WTC11 (cell line): ENCODE measurements around the gene HSPA6. TPM values are rescaled to one million over a fixed set of nuclear protein-coding genes. Genes with fewer than 3 reads are reported as not detected.

ENCODE experiments used
- ATAC-seq: fragments of 200-7000 bp; cut with Tn5 transposase; 2 replicates; pipeline ENCODE4 v1.10.0; 2021; ENCODE audit warnings: mild to moderate bottlenecking, moderate library complexity
- CTCF ChIA-PET: fragments of 300-600 bp; sonication (Branson Sonifier 250); formaldehyde crosslinking; loops from one replicate; lab custom pipeline; 2021; ENCODE audit warnings: antibody characterized with exemption; lab: Charles Lee
- POLR2A ChIA-PET: fragments of 350-600 bp; sonication (Branson Sonifier 250); formaldehyde crosslinking; loops from one replicate; lab custom pipeline; 2021; ENCODE audit warnings: antibody characterized with exemption; lab: Charles Lee
- DNase-seq: peaks from one replicate; pipeline ENCODE4 v3.0.0; 2021; ENCODE audit warnings: low spot score
- H3K27ac Mint-ChIP-seq: 2 replicates; pipeline ENCODE4 v1.8.0; 2021; ENCODE audit warnings: mixed read lengths
- H3K27me3 Mint-ChIP-seq: 2 replicates; pipeline ENCODE4 v1.8.0; 2021; ENCODE audit warnings: low read depth, mild to moderate bottlenecking, moderate library complexity, mixed read lengths
- H3K36me3 Mint-ChIP-seq: 2 replicates; pipeline ENCODE4 v1.8.0; 2021; ENCODE audit warnings: mixed read lengths
- H3K4me1 Mint-ChIP-seq: 2 replicates; pipeline ENCODE4 v1.8.0; 2022; ENCODE audit warnings: mixed read lengths
- H3K4me3 Mint-ChIP-seq: 2 replicates; pipeline ENCODE4 v1.8.0; 2021; ENCODE audit warnings: mild to moderate bottlenecking, moderate library complexity, mixed read lengths
- H3K9me3 Mint-ChIP-seq: 2 replicates; pipeline ENCODE4 v1.8.0; 2021; ENCODE audit warnings: mixed read lengths
- ATF2 ChIP-seq: sonication (generic); formaldehyde crosslinking; IDR thresholded peaks from 2 replicates; pipeline ENCODE4 v1.8.1; 2022; ENCODE audit warnings: low read depth, missing genetic modification reagents, borderline replicate concordance
- CBFB ChIP-seq: sonication (generic); formaldehyde crosslinking; IDR thresholded peaks from 2 replicates; pipeline ENCODE4 v1.8.1; 2022; ENCODE audit warnings: mild to moderate bottlenecking, low read depth, missing genetic modification reagents
- E2F5 ChIP-seq: sonication (generic); formaldehyde crosslinking; IDR thresholded peaks from 2 replicates; pipeline ENCODE4 v1.8.1; 2022; ENCODE audit warnings: mild to moderate bottlenecking, moderate library complexity, missing genetic modification reagents
- ERG ChIP-seq: fragments of 250-450 bp; sonication (Bioruptor Pico); IDR thresholded peaks from 2 replicates; pipeline ENCODE4 v1.8.0; 2021; ENCODE audit warnings: mild to moderate bottlenecking
- GRHL2 ChIP-seq: fragments of 250-450 bp; sonication (Bioruptor Pico); IDR thresholded peaks from 2 replicates; pipeline ENCODE4 v1.8.0; 2022; ENCODE audit warnings: mild to moderate bottlenecking, moderate library complexity; ENCODE audit not compliant: insufficient replicate concordance, severe bottlenecking
- IRF1 ChIP-seq: sonication (generic); formaldehyde crosslinking; IDR thresholded peaks from 2 replicates; pipeline ENCODE4 v1.8.0; 2023; ENCODE audit warnings: missing genetic modification reagents
- JAZF1 ChIP-seq: fragments of 250-450 bp; sonication (Bioruptor Pico); IDR thresholded peaks from 2 replicates; pipeline ENCODE4 v1.9.0; 2021; ENCODE audit warnings: moderate library complexity, mild to moderate bottlenecking, inconsistent platforms
- NR3C1 ChIP-seq: sonication (generic); formaldehyde crosslinking; conservative IDR thresholded peaks from 2 replicates; pipeline ENCODE4 v1.8.1; 2023; ENCODE audit warnings: low read depth, mild to moderate bottlenecking, missing genetic modification reagents
- PRRX2 ChIP-seq: fragments of 250-450 bp; sonication (Bioruptor Pico); IDR thresholded peaks from 2 replicates; pipeline ENCODE4 v1.8.0; 2021; ENCODE audit warnings: mild to moderate bottlenecking
- RELA ChIP-seq: sonication (generic); formaldehyde crosslinking; IDR thresholded peaks from 2 replicates; pipeline ENCODE4 v1.8.1; 2022; ENCODE audit warnings: missing genetic modification reagents, mild to moderate bottlenecking, borderline replicate concordance
- SMAD3 ChIP-seq: sonication (generic); formaldehyde crosslinking; IDR thresholded peaks from 2 replicates; pipeline ENCODE4 v1.8.0; 2022; ENCODE audit warnings: missing genetic modification reagents, mild to moderate bottlenecking, borderline replicate concordance
- SMAD4 ChIP-seq: sonication (generic); formaldehyde crosslinking; IDR thresholded peaks from 2 replicates; pipeline ENCODE4 v1.8.0; 2022; ENCODE audit warnings: mild to moderate bottlenecking, missing genetic modification reagents
- USF1 ChIP-seq: sonication (generic); formaldehyde crosslinking; IDR thresholded peaks from 2 replicates; pipeline ENCODE4 v1.8.0; 2022; ENCODE audit warnings: mild to moderate bottlenecking, missing genetic modification reagents
- USF2 ChIP-seq: sonication (generic); formaldehyde crosslinking; IDR thresholded peaks from 2 replicates; pipeline ENCODE4 v1.8.1; 2023; ENCODE audit warnings: mild to moderate bottlenecking, missing genetic modification reagents, moderate library complexity
- ZNF138 ChIP-seq: sonication (generic); formaldehyde crosslinking; conservative IDR thresholded peaks from 2 replicates; pipeline ENCODE4 v1.8.1; 2022; ENCODE audit warnings: mild to moderate bottlenecking, moderate library complexity, missing genetic modification reagents
- ZNF219 ChIP-seq: sonication (generic); formaldehyde crosslinking; IDR thresholded peaks from 2 replicates; pipeline ENCODE4 v1.8.0; 2023; ENCODE audit warnings: missing genetic modification reagents, mild to moderate bottlenecking, borderline replicate concordance
- ZNF416 ChIP-seq: fragments of 250-450 bp; sonication (Bioruptor Pico); IDR thresholded peaks from 2 replicates; pipeline ENCODE4 v1.9.0; 2021; ENCODE audit warnings: mild to moderate bottlenecking, inconsistent platforms
- ZNF423 ChIP-seq: fragments of 250-450 bp; sonication (Bioruptor Pico); IDR thresholded peaks from 2 replicates; pipeline ENCODE4 v2.1.2; 2022; ENCODE audit warnings: mild to moderate bottlenecking, moderate library complexity
- total RNA-seq: library from RNA; stranded (reverse); gene quantifications from 3 replicates; pipeline ENCODE4 v1.2.3, GENCODE V29; 2021

The HSPA6 gene
- total RNA-seq, 1 experiment from 2014 or later, result 0.22 TPM

- H3K36me3 Mint-ChIP-seq, result peaks cover 14% of the 10 kb centered on the region
- peaks cover 15% of the 10 kb centered on the region for H3K9me3 Mint-ChIP-seq
- no peak overlapping the region for H3K27ac Mint-ChIP-seq
- TF ChIP-seq GRHL2 (CRISPR knock-in tag), result no peak
- no peak for TF ChIP-seq NR3C1 (CRISPR knock-in tag)
- no peak for TF ChIP-seq USF2 (CRISPR knock-in tag)
- TF ChIP-seq ZNF138 (CRISPR knock-in tag), result no peak
- no peak for TF ChIP-seq SMAD3
- TF ChIP-seq E2F5 (CRISPR knock-in tag), result no peak
- TF ChIP-seq ZNF219 (CRISPR knock-in tag), result no peak
- TF ChIP-seq ZNF416 (CRISPR knock-in tag), result no peak
- TF ChIP-seq CBFB (CRISPR knock-in tag), result no peak
- no peak for TF ChIP-seq RELA (CRISPR knock-in tag)
- no peak for TF ChIP-seq ERG (CRISPR knock-in tag)
- no peak for TF ChIP-seq IRF1 (CRISPR knock-in tag)
- DNase-seq (no peak), ATAC-seq (no peak)
- peaks cover 9% of the 10 kb centered on the region for H3K27me3 Mint-ChIP-seq
- H3K4me3 Mint-ChIP-seq, result no peak overlapping the region
- CTCF ChIA-PET, result interaction anchor here (3.3 kb wide), 1 partner anchor 256 kb away, joined by 14 read pairs; no protein-coding TSS in a partner anchor
- peaks cover 4% of the 10 kb centered on the region for H3K4me1 Mint-ChIP-seq
- POLR2A ChIA-PET, result no interaction called here
These were observed 41.7 kb upstream of the HSPA6 start for GRCh38 chr1:161482610-161483009.

GRCh38 chr1:161483361-161483760, 41.0 kb upstream of the HSPA6 start:
- Mint-ChIP-seq H3K27ac (no peak overlapping the region), H3K27me3 (peaks cover 2% of the 10 kb centered on the region), H3K9me3 (peaks cover 8% of the 10 kb centered on the region), H3K36me3 (peaks cover 6% of the 10 kb centered on the region), H3K4me3 (no peak overlapping the region), H3K4me1 (peaks cover 8% of the 10 kb centered on the region)
- peak; percentile 63 for ATAC-seq
- POLR2A ChIA-PET, result no interaction called here
- CTCF ChIA-PET, result interaction anchor here (2.1 to 3.3 kb wide), 2 partner anchors 255 to 258 kb away, joined by 9 to 14 read pairs; no protein-coding TSS in a partner anchor
- no peak for DNase-seq
- TF ChIP-seq JAZF1 (CRISPR knock-in tag), result no peak
- TF ChIP-seq, all 79 proteins: peak for 0

GRCh38 chr1:161484613-161485012, 39.7 kb upstream of the HSPA6 start:
- POLR2A ChIA-PET, result interaction anchor here (0.7 kb wide), 1 partner anchor 127 kb away, joined by 3 read pairs; no protein-coding TSS in a partner anchor
- Mint-ChIP-seq H3K9me3 (peaks cover 2% of the 10 kb centered on the region; the same call in 1 of the 2 replicates), H3K27ac (no peak overlapping the region), H3K4me3 (no peak overlapping the region), H3K4me1 (peaks cover 8% of the 10 kb centered on the region), H3K36me3 (0 out of 2 replicates have a peak, but pooled peaks cover under 1% of the 10 kb centered on the region), H3K27me3 (peaks cover 8% of the 10 kb centered on the region)
- CTCF ChIA-PET, result interaction anchor here (0.6 to 3.3 kb wide), 7 partner anchors 11 to 256 kb away, joined by 3 to 14 read pairs (median 4); no protein-coding TSS in a partner anchor
- no peak for DNase-seq
- no peak for ATAC-seq
- TF ChIP-seq ATF2 (CRISPR knock-in tag), result no peak
- no peak for TF ChIP-seq SMAD4 (CRISPR knock-in tag)
- TF ChIP-seq ZNF416 (CRISPR knock-in tag), result no peak
- no peak for TF ChIP-seq ZNF423 (CRISPR knock-in tag)
- TF ChIP-seq PRRX2 (CRISPR knock-in tag), result no peak
- TF ChIP-seq USF1 (CRISPR knock-in tag), result no peak
